ENCODE results near the gene CANX.

GRCh38 chr5:179699616-179700237, 960 bp downstream of the CANX start:
- TF ChIP-seq CTCF (IDR thresholded peaks at IDR 0.05) (no peak), POLR2A (IDR thresholded peaks at IDR 0.05) (no peak)

Measured in uterus (tissue), 2 donors.